ENCODE data around the gene PRADC1.

PRADC1 gene

GRCh38 chr2:73258186-73258912 is 25.3 kb upstream of the PRADC1 start:
- no peak for DNase-seq

GRCh38 chr2:73257425-73258125 is 24.5 kb upstream of the PRADC1 start:
- DNase-seq = no peak

GRCh38 chr2:73257021-73257420 is 24.0 kb upstream of the PRADC1 start:
- no peak for DNase-seq

GRCh38 chr2:73256618-73256922 is 23.5 kb upstream of the PRADC1 start:
- DNase-seq = no peak

GRCh38 chr2:73255907-73256617 is 23.0 kb upstream of the PRADC1 start:
- DNase-seq = no peak

GRCh38 chr2:73255007-73255644 is 22.1 kb upstream of the PRADC1 start:
- no peak for DNase-seq

GRCh38 chr2:73254343-73255006 is 21.4 kb upstream of the PRADC1 start:
- DNase-seq = no peak

- DNase-seq = no peak
These were observed 20.9 kb upstream of the PRADC1 start for GRCh38 chr2:73253901-73254300.

GRCh38 chr2:73253400-73253799 is 20.4 kb upstream of the PRADC1 start:
- DNase-seq = no peak

GRCh38 chr2:73252238-73253027 is 19.4 kb upstream of the PRADC1 start:
- no peak for DNase-seq

GRCh38 chr2:73250872-73251846 is 18.1 kb upstream of the PRADC1 start:
- DNase-seq = no peak

GRCh38 chr2:73249636-73250035 is 16.6 kb upstream of the PRADC1 start:
- no peak for DNase-seq

- DNase-seq = no peak
These were observed 13.8 kb upstream of the PRADC1 start for GRCh38 chr2:73246850-73247249.

- no peak for DNase-seq
These were observed 11.5 kb upstream of the PRADC1 start for GRCh38 chr2:73244580-73244979.

GRCh38 chr2:73243884-73244570 is 11.0 kb upstream of the PRADC1 start:
- DNase-seq = no peak

- DNase-seq = no peak
These were observed 6.7 kb upstream of the PRADC1 start for GRCh38 chr2:73239776-73240175.

GRCh38 chr2:73238976-73239375 is 5.9 kb upstream of the PRADC1 start:
- DNase-seq = no peak

- no peak for DNase-seq
These were observed 5.1 kb upstream of the PRADC1 start for GRCh38 chr2:73238149-73238548.

- no peak for DNase-seq
These were observed 4.1 kb upstream of the PRADC1 start for GRCh38 chr2:73237168-73237567.

- DNase-seq = no peak
These were observed 2.4 kb upstream of the PRADC1 start for GRCh38 chr2:73235315-73236028.
